Omental fat pad (tissue), 4 donors: ENCODE data around the gene LMBR1. TPM values are rescaled to one million over a fixed set of nuclear protein-coding genes. Genes with fewer than 3 reads are reported as not detected.
A peak's percentile ranks its signal among the peaks of the same experiment; 100 is the strongest.
"Not testable (repeated sequence)": the region's sequence is repeated elsewhere in the genome, so short reads cannot be mapped to it uniquely, and the experiment has no call there.

Source experiments
- ATAC-seq: fragments of 150-250 bp; one replicate; pipeline ENCODE4 v1.9.1; 2016; ENCODE audit warnings: mild to moderate bottlenecking, moderate library complexity; ENCODE audit not compliant: low FRiP score
- DNase-seq: peaks from one replicate; pipeline ENCODE4 v3.0.0-alpha.2; 2019; ENCODE audit warnings: low spot score
- total RNA-seq, 4 donors: library from RNA; depleted of rRNA; stranded (reverse); fragments of >200 nt; gene quantifications; one replicate each; pipeline ENCODE4 v1.1.0, GENCODE V29; 2016
- TF ChIP-seq, protein P1 (sequence below), 3 donors: fragments of 450-650 bp; IDR thresholded peaks; one replicate each; pipeline ENCODE4 v1.5.1; 2016 to 2017; ENCODE audit warnings: antibody characterized with exemption in 3 of 3, mild to moderate bottlenecking in 3 of 3, moderate library complexity in 2 of 3

Gene LMBR1
- total RNA-seq, 4 donors from 2014 or later: 50.1 to 93.5 (median 59.8) TPM

GRCh38 chr7:156918635-156919034, 25.7 kb upstream of the LMBR1 start:
- ATAC-seq (no peak), DNase-seq (no peak)
- TF ChIP-seq, protein P1, sequence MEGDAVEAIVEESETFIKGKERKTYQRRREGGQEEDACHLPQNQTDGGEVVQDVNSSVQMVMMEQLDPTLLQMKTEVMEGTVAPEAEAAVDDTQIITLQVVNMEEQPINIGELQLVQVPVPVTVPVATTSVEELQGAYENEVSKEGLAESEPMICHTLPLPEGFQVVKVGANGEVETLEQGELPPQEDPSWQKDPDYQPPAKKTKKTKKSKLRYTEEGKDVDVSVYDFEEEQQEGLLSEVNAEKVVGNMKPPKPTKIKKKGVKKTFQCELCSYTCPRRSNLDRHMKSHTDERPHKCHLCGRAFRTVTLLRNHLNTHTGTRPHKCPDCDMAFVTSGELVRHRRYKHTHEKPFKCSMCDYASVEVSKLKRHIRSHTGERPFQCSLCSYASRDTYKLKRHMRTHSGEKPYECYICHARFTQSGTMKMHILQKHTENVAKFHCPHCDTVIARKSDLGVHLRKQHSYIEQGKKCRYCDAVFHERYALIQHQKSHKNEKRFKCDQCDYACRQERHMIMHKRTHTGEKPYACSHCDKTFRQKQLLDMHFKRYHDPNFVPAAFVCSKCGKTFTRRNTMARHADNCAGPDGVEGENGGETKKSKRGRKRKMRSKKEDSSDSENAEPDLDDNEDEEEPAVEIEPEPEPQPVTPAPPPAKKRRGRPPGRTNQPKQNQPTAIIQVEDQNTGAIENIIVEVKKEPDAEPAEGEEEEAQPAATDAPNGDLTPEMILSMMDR (IDR thresholded peaks at IDR 0.05): no peak

GRCh38 chr7:156909574-156910252, 16.7 kb upstream of the LMBR1 start:
- not testable (repeated sequence) for DNase-seq, ATAC-seq

DNA sequence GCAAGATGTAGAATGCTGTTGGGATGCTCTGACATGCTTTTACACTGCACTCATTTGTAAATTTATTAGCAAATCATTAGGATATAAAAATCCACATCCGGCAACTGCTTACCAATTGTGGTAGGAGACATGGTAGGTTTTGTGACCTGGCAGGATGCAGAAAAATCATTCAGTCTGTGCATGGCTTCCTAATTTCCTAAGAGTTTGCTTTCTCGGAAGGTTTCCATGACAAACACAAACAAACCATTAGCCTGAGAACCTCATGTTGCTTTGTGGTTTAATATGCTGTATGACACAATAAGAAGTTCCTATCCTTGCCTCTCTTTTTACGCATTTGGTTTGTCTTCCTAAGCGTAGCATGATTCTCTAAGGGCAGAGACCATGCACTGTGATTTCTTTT, 14.7 kb upstream of the LMBR1 start:
- DNase-seq (no peak), ATAC-seq (no peak)
- TF ChIP-seq, protein P1 (IDR thresholded peaks at IDR 0.05): no peak

GRCh38 chr7:156906200-156906649, 13.2 kb upstream of the LMBR1 start:
- DNase-seq: no peak
- TF ChIP-seq, protein P1 (IDR thresholded peaks at IDR 0.05): no peak
- no peak for ATAC-seq

- TF ChIP-seq, protein P1 (IDR thresholded peaks at IDR 0.05): no peak
- DNase-seq: no peak
- ATAC-seq: peak; percentile 53
Observed at GRCh38 chr7:156903232-156903909, 10.4 kb upstream of the LMBR1 start.

DNA sequence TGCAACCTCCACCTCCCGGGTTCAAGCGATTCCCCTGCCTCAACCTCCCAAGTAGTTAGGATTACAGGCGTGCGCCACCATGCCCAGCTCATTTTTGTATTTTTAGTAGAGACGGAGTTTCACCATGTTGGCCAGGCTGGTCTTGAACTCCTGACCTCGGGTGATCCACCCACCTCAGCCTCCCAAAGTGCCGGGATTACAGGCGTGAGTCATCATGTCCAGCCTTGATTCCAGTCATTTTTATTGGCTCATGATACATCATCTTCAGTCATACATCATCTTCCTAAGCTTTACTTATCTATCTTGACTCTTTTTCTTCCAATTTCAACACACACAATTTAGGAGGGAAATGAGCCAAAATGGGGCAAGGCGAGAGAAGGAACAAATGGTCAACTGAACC, 7.1 kb upstream of the LMBR1 start:
- ATAC-seq, DNase-seq: not testable (repeated sequence)

GRCh38 chr7:156898938-156899337, 6.0 kb upstream of the LMBR1 start:
- TF ChIP-seq, protein P1 (IDR thresholded peaks at IDR 0.05): no peak
- DNase-seq (no peak), ATAC-seq (no peak)

GRCh38 chr7:156897673-156898072, 4.7 kb upstream of the LMBR1 start:
- DNase-seq (no peak), ATAC-seq (no peak)
- TF ChIP-seq, protein P1 (IDR thresholded peaks at IDR 0.05): no peak
